ENCODE data around the gene SLC2A2.

- TF ChIP-seq, protein P1, sequence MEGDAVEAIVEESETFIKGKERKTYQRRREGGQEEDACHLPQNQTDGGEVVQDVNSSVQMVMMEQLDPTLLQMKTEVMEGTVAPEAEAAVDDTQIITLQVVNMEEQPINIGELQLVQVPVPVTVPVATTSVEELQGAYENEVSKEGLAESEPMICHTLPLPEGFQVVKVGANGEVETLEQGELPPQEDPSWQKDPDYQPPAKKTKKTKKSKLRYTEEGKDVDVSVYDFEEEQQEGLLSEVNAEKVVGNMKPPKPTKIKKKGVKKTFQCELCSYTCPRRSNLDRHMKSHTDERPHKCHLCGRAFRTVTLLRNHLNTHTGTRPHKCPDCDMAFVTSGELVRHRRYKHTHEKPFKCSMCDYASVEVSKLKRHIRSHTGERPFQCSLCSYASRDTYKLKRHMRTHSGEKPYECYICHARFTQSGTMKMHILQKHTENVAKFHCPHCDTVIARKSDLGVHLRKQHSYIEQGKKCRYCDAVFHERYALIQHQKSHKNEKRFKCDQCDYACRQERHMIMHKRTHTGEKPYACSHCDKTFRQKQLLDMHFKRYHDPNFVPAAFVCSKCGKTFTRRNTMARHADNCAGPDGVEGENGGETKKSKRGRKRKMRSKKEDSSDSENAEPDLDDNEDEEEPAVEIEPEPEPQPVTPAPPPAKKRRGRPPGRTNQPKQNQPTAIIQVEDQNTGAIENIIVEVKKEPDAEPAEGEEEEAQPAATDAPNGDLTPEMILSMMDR (IDR thresholded peaks at IDR 0.05), result no peak
- TF ChIP-seq POLR2A (IDR thresholded peaks at IDR 0.05) (no peak), POLR2AphosphoS5 (IDR thresholded peaks at IDR 0.05; ENCODE audit: insufficient read depth in 1 of 2, low read depth in 1 of 2) (no peak)
Observed at GRCh38 chr3:171018156-171018935, 8.2 kb downstream of the SLC2A2 start.
